GM12873 (cell line): ENCODE results near the gene PDE8B.

Experiments used
- CTCF ChIP-seq: IDR thresholded peaks from 2 replicates; pipeline ENCODE4 v1.5.1; 2012; ENCODE audit warnings: low read depth, mild to moderate bottlenecking, moderate library complexity, low read length, control low read depth; ENCODE audit not compliant: insufficient read depth; ENCODE audit errors: missing control alignments

Gene PDE8B

GRCh38 chr5:77170196-77170890, 40.1 kb upstream of the PDE8B start:
- no peak for TF ChIP-seq CTCF

- no peak for TF ChIP-seq CTCF
Measured at GRCh38 chr5:77171141-77171910, 39.2 kb upstream of the PDE8B start.

DNA sequence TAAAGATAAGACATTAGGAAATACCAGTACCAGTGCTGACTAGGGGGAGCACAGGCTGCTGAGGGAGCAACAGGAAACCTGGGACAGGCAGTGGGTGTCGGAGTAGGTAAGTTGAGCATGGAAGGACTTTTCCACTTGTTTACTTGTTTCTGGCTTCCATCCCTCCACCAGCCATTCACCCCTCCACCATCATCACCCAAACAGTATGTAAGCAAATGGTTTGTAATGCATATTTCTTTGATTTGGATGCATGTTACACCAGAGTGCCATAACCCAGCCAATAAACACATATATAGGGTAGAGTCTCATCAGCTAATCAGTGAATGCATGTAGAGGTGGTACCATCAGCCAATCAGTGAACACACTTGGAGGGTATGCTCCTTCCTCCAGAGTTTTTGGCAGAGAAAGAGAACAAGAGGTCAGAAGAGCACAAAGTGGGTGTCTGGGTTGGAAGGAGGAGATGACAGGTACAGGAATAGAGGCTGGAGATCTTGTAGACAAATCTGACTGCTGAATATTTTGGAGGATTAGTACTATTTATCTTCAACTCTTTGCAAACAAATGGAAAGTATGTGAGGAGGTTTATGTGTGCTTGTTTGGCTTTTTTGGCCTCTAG, 37.7 kb upstream of the PDE8B start:
- no peak for TF ChIP-seq CTCF

DNA sequence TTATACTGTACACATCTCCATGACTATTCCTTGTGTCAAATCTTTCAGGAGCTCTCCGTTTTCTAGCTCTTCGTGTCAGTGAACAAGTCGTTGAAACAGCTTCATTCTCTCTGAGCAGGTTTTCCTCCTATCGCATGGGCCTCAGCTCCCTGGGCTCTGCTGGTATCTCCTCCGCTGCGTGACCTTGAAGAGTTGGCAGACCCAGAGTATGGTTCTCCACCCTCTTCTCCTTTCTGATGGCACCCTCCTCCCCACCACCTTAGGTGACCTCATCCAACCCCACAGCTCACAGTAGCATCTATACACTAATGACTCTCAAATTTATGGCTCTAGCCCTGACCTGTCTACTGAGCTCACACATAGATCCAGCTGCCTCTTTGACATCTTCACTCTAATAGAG, 36.0 kb upstream of the PDE8B start:
- TF ChIP-seq CTCF = no peak

- TF ChIP-seq CTCF = no peak
Measured at GRCh38 chr5:77175231-77175630, 35.2 kb upstream of the PDE8B start.

DNA sequence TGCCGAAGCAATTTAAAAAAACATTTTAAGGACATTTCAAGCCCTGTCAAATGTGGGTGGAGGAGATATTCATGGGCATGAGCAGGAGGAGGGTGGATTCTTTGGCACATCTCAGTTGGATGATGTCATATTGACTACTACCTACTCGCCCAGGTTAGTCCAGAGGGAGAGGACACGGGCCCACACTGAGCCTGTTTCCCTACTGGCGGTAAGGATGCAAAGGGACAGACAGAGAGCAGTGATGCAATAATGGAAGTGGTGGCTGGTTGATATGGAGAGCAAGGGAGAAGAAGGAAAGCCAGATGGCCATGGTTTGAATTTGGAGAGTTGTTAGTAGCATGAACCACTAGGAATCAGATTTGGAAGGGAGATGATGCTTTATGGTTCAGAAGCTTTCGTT, 34.1 kb upstream of the PDE8B start:
- TF ChIP-seq CTCF = no peak

- no peak for TF ChIP-seq CTCF
Measured at GRCh38 chr5:77177576-77177975, 32.9 kb upstream of the PDE8B start.
